ENCODE data around the gene TARS2.

TARS2 gene

GRCh38 chr1:150521196-150521968 is 34.2 kb downstream of the TARS2 start:
- TF ChIP-seq CTCF (IDR thresholded peaks at IDR 0.05) = no peak
- Histone ChIP-seq H3K27ac (no peak overlapping the region), H3K4me3 (no peak overlapping the region)
- DNase-seq (ENCODE audit: low spot score) = no peak

- Histone ChIP-seq H3K4me3 (no peak overlapping the region), H3K27ac (no peak overlapping the region)
- no peak for TF ChIP-seq CTCF (IDR thresholded peaks at IDR 0.05)
- no peak for DNase-seq (ENCODE audit: low spot score)
Measured at GRCh38 chr1:150525348-150525747, 38.1 kb downstream of the TARS2 start.

- Histone ChIP-seq H3K27ac (no peak overlapping the region), H3K4me3 (no peak overlapping the region)
- TF ChIP-seq CTCF (IDR thresholded peaks at IDR 0.05) = no peak
- DNase-seq (ENCODE audit: low spot score) = no peak
Measured at GRCh38 chr1:150528196-150528595, 41.0 kb downstream of the TARS2 start.

GRCh38 chr1:150529017-150529416 is 41.8 kb downstream of the TARS2 start:
- H3K27ac ChIP-seq = no peak overlapping the region
- no peak for TF ChIP-seq CTCF (IDR thresholded peaks at IDR 0.05)
- no peak overlapping the region for H3K4me3 ChIP-seq
- no peak for DNase-seq (ENCODE audit: low spot score)

GRCh38 chr1:150530491-150531159 is 43.4 kb downstream of the TARS2 start:
- H3K27ac ChIP-seq = no peak overlapping the region
- no peak overlapping the region for H3K4me3 ChIP-seq
- TF ChIP-seq CTCF (IDR thresholded peaks at IDR 0.05) = no peak
- DNase-seq (ENCODE audit: low spot score) = no peak

GRCh38 chr1:150532860-150533259 is 45.6 kb downstream of the TARS2 start:
- no peak for DNase-seq (ENCODE audit: low spot score)
- no peak overlapping the region for H3K4me3 ChIP-seq
- H3K27ac ChIP-seq = peak overlapping the region; percentile 63 to 84

More at GRCh38 chr1:150532860-150533259, 45.6 kb downstream of the TARS2 start:
- TF ChIP-seq CTCF (IDR thresholded peaks at IDR 0.05) = peak; percentile 11
